HG02642 (cell line): ENCODE measurements around the gene RNASE12.
"Not testable (repeated sequence)": the region's sequence is repeated elsewhere in the genome, so short reads cannot be mapped to it uniquely, and the experiment has no call there.

Experiments
- ATAC-seq: cut with Tn5 transposase; IDR thresholded peaks from one replicate; pipeline ENCODE4 v1.9.1; 2021; ENCODE audit warnings: mild to moderate bottlenecking; ENCODE audit not compliant: unreplicated experiment, poor library complexity

RNASE12 gene

GRCh38 chr14:20591235-20591634, at the start of gene RNASE12:
Gene RNASE12 (minus strand): TSS chr14:20591376. CDS start chr14:20590723, 653 bp downstream.
- ATAC-seq = no peak

DNA sequence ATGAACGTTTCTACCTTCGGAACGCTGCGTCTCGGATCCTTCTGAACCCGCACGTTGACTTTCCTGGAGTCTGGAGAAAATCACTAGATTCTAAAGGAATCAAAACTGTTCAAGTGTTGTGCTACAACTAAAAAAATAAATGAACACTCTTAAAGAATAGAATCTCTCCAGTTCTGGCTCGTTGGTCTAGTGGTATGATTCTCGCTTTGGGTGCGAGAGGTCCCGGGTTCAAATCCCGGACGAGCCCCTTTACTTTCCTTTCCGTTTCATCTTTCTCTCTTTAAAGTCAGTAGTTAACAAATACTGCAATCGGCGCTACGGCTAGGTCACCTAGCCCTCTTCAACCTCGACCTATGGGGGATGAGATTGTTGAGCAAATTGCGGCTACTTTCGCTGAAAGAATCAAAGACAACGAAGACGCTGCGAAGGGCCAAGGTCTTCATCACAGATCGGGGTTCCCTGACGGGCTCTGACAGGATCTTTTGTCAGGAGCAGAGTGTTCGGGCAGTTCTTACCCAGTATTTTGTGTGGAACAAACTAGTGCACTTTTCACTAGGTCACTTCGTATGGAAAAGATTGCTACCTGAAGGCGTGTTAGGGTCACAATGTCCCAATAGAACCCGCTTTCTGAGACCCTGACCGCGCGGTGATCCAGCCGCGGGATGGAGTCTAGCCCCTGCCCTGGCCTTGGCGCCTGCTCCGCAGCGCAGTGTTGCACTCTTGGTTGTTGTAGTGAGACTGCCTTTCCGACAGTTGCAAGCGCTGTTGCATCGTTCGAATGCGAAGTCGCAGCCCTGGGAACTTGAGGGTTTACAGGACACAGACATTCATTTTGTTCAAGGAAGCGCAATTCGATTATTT, 41.9 kb upstream of the RNASE12 start:
- ATAC-seq = peak; percentile 78

- peak; percentile 21 for ATAC-seq
Measured at GRCh38 chr14:20632448-20632830, 41.3 kb upstream of the RNASE12 start.

GRCh38 chr14:20631880-20632389, 40.8 kb upstream of the RNASE12 start:
- peak; percentile 7 for ATAC-seq

GRCh38 chr14:20631023-20631879, 40.1 kb upstream of the RNASE12 start:
- ATAC-seq = no peak

DNA sequence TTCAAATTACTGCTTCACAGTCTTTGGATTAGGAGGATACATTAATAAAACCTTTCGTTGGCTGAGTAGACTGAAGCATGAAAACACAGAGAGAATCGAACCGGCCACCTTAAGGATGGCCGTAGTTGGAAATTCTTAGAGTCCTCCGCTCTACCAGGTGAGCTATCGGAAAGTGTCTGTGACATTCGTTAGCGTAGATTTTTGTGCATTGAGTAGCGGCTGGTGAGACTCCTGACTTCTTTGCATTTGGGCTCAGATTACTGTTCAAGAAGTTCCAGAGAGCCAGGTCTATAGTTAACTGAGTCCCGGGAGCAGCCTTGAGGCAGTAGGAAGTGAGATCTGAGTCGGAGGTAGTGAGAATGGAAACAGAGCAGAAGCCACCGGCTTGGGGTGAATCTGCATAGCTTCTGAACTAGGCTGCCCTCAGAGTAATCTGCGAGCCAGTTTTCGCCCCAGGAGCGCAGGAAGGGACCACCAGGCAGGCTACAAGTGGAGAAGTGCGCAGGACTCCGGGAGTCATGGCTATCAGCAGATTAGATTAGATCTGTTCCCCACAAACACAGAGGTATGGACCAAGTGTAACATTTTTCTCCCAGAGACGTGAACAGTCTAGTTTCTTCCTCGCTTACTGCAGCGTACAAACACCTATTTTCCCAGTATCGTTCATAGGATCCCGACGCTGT, 39.3 kb upstream of the RNASE12 start:
- no peak for ATAC-seq

- no peak for ATAC-seq
Measured at GRCh38 chr14:20628063-20628854, 37.1 kb upstream of the RNASE12 start.

DNA sequence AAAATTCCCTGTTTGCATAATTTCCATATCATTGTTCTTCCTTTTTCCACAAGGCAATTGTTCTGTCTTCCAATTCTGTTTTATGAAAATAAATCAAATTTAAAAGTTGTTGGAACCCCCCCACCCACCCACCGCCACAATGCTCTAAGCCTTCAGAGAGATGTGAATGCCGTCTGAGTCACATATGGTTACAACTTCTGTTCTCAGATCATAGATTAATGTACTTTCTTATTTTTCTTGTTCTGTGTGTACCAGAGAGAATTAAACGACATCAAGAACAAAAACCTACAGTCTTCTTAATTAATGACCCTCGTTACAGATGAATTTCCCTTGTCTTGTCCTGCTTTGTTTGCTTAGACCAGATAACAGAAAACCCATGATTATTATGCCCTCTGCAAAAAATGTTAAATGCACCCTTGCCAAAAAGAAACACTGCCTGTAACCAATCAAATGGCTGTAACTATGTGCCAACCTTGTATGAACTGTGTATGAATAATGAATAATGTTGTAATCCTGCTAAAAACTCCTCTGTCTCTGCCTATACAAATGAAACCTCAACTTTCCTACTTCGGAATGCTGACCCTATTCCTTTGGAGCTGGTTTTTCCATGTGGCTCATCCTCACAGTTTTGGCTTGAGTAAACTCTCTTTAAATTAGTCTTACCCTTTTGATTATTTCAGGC, 36.3 kb upstream of the RNASE12 start:
- no peak for ATAC-seq

- ATAC-seq = no peak
Measured at GRCh38 chr14:20626274-20626673, 35.1 kb upstream of the RNASE12 start.

DNA sequence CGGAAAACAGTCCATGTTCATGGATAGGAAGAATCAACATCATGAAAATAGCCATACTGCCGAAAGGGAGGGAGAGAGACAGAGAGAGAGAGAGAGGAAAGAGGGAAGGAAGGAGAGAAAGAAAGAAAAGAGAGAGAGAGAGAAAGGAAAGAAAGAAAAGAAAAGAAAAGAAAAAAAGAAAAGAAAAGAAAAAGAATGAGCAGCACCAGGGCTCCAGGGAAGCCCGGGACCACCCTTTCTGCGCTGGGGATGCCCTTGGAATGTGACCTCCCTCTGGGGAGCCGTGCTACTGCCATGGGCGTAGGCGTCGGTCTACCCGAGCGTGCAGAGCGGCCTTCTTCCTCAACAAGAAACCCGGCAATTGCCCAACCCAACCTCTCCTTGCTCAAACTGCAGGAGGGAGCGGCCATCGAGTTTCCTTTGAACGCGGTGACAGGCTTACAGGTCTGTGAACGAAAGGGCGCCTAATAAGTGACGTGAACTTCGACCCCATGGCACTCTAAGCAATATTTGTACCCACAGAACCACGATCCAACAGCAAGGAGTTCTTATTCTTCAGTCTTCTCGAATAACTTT, 33.4 kb upstream of the RNASE12 start:
- ATAC-seq = peak; percentile 50

- ATAC-seq = no peak
Measured at GRCh38 chr14:20623798-20624197, 32.6 kb upstream of the RNASE12 start.

DNA sequence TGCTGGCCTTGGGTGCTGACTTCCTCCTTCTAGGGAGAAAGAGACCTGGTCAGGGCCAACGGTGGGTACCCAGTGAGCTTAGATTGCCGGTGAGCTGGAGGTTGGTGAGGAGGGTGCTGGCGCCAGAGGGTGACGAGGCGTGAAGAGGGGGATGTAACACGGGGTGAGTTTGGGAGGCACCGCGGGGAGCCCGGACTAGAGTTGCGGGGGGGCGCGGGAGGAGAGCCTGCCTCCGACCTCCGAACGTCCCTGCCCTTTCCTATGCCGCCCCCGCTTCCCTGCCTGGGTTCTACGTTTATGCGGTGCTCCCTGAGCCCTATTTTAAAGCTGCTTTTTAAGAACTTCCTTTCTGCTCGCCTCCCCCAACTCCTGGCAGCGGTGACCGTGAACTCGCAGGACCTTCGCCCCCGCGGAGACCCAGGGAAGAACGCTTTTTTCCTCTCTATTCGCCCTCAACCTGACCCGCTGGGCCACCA, 31.7 kb upstream of the RNASE12 start:
- no peak for ATAC-seq

DNA sequence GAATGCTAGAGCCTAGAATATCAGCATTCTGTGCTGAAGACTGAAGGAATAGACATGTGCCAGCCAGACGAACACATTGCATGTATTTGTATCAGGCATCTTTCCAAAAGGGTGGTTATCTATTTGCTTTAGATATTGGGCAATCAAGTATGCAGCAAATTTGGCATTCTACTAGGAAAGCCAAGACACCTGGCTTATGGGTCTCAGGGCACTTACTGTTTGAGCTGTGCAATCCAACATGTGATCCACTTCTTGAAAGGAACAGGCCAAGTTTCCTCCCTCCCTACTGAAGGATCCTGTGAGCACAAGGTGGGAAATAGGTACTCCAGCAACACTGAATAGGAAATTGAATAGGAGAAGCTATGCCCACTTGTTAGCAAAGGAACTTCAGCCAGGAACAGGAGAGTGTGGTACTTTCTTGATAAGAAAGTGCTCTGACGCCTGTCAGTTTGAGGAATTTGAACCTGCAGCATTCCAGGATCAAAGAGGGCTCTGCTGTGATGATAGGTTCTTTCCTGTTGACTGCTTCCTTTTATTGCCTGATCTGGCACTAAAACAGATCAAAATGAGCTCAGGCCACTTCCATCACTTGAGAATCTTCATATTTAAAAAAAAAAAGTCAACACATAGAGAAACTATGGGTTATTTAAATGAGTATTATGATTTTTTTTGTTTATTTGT, 29.8 kb upstream of the RNASE12 start:
- no peak for ATAC-seq

DNA sequence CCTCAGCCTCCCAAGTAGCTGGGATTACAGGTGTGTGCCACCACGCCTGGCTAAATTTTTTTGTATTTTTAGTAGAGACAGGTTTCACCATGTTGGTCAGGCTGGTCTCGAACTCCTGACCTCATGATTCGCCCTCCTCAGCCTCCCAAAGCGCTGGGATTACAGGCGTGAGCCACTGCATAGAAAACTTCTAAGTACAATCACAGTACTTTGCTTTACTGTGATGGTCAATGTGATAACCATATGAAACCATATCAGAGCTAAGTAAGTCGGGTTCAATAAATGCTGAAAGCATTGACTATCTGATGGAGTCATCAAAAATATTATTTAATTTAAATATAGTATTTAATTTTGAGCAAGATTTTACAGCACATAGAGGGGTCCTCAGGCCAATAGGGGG, 28.5 kb upstream of the RNASE12 start:
- ATAC-seq = not testable (repeated sequence)

- no peak for ATAC-seq
Measured at GRCh38 chr14:20618271-20618749, 27.1 kb upstream of the RNASE12 start.

- ATAC-seq = no peak
Measured at GRCh38 chr14:20617138-20618003, 26.2 kb upstream of the RNASE12 start.

GRCh38 chr14:20615996-20616395, 24.8 kb upstream of the RNASE12 start:
- no peak for ATAC-seq
